GM21390 (cell line): ENCODE results near the gene MDH1B.
"Not testable (repeated sequence)": the region's sequence is repeated elsewhere in the genome, so short reads cannot be mapped to it uniquely, and the experiment has no call there.

Experiments
- ATAC-seq: cut with Tn5 transposase; IDR thresholded peaks from one replicate; pipeline ENCODE4 v1.9.1; 2021; ENCODE audit not compliant: unreplicated experiment

Gene MDH1B

DNA sequence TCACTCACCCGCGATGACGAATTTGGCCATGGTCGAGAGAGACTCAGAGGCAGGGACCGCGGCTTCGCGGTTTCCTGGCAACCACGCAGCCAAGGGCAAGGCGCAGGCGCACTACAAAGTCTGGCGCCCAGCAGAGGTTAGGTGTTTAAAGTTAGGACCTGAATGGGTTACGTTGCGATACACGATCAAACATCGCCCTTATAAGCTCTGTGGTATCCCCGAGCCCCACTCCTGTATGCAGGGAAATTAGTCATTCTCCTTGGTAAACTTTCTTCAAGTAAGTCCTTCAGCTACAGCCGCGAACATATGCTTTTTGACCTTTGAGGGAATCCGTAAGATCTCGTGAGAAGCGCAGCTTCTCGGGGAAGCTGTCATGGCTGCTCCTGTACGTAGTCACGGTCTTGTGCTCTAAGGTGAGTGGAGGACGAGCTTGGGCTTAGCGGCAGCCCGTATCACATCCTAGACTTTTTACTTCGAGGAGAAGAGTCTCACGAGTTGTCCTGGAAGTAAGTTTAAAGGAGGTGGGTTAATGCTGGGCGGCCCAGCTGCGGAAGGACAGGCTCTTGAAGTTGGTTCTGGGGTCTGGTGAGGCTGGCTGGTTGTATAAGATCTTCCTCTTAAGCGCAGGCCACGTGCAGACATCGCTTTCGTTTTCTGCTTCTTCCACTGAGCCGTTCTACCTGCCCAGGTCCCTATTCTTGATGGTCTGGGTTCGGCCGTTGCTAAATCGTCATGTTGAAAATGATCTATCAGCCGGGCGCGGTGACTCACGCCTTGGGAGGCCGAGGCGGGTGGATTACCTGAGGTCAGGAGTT lies at the start of gene MDH1B, which contains the start of gene FASTKD2:
Gene MDH1B, minus strand, starts transcription at position 87 of the 815 bp plus-strand sequence. Its CDS starts 57 bp downstream, at position 30.
Gene FASTKD2, plus strand, starts transcription at position 365 of the 815 bp plus-strand sequence. CDS start 1,088 bp downstream, outside the sequence.
- ATAC-seq, result peak; percentile 94

DNA sequence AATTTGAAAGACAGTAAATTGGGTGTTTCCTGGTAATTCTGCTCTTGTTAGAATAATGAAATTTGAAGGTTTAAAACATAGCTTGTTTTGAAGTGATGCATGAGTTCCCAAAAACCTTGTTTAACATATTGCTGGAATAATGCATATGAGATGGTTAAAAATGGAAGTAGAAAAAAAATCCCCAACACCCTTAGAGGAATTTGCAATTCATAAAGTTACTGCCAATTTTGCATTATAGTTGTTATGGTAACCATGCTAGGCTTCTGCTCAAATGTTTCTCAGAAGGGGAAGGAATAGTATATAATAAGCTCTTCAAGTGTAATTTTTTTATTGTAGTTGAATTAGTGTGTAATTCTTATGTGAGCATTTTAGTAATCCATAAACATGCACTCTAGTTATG lies 49.4 kb upstream of the MDH1B start:
- no peak for ATAC-seq

DNA sequence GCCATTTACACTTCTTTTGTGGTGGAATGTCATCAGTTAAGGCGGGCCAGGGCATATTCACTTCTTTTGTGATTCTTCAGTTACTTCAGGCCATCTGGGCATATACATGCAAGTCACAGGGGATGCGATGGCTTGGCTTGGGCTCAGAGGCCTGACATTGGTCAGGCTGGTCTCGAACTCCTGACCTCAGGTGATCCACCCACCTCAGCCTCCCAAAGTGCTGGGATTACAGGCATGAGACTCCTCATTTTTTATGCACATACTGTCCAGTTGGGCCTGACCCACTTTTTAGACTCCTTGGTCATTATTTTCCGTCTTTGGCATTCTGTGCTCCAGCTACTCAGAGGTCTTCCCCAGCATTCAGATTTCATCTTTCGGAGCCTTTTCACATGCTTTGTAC lies 47.3 kb upstream of the MDH1B start:
- not testable (repeated sequence) for ATAC-seq

DNA sequence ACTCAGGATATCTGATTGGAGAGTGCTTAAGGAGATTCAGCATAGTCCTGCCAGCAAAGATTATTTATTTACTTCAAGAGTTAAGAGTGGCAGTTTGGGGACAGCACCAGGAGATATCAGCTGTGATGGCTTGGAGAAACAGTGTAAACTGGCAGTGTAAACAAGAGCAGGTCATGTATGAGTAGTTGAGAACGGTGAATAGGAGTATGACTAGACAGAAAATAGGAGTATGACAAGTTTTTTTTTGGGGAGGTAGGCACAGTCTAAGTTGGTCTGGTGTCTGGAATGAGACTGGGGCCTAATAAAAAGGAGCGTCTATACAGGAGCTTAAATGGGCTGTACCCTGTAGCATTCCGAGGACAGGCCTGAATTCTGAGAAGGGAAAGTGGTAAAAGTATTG lies 42.5 kb upstream of the MDH1B start:
- not testable (repeated sequence) for ATAC-seq

DNA sequence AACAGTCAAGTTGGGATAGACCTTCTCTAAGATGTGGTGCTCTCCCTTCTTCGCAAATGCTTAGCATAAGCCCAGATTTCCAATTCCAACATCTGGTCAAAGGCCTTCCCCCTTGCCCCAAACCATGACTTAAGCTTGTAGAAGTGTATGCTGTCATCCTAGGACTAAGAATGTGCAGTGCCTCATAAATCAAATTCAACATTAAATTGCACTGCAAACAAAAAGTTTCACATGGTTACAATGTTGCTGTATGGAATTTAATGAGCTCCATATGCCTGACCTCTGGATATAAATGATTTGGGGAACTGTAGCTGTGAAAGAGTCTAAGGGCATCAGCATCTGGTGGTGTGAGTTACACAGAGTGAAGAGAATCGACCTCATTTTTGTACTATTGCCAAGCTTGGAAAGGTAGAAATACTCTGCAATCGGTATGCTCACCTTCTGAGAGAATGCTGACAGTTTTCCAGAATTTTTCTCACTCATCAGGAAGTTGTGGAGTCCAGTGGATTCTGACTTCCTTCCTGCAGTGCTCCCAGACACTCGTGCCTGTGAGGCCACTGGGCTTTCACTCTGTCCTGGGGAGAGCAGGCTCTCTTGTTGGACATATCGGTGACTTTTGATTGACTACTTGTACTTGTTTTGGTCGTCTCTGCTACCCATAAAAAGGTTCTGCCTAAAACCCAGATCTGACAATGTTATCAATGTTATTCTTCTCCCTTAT lies 40.9 kb upstream of the MDH1B start:
- no peak for ATAC-seq

DNA sequence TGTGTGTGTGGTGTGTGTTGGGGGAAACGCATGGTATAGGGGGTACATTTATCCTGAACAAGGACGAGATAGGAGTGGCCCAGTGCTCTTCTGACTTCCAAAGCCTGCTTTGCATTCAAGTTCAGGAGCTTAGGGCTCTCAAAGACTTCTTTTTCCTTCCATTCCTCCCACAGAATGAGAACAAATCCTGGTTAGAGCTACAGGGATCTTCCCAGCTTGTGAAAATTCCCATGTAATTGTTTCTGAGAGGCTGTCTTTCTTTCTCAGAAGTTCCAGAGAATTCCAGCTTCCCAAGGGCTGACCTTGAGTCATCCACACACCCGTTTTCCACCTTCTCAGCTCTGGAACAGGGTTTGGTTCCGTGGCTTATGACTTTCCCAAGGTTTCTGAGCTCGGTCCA lies 39.2 kb upstream of the MDH1B start:
- ATAC-seq, result no peak

DNA sequence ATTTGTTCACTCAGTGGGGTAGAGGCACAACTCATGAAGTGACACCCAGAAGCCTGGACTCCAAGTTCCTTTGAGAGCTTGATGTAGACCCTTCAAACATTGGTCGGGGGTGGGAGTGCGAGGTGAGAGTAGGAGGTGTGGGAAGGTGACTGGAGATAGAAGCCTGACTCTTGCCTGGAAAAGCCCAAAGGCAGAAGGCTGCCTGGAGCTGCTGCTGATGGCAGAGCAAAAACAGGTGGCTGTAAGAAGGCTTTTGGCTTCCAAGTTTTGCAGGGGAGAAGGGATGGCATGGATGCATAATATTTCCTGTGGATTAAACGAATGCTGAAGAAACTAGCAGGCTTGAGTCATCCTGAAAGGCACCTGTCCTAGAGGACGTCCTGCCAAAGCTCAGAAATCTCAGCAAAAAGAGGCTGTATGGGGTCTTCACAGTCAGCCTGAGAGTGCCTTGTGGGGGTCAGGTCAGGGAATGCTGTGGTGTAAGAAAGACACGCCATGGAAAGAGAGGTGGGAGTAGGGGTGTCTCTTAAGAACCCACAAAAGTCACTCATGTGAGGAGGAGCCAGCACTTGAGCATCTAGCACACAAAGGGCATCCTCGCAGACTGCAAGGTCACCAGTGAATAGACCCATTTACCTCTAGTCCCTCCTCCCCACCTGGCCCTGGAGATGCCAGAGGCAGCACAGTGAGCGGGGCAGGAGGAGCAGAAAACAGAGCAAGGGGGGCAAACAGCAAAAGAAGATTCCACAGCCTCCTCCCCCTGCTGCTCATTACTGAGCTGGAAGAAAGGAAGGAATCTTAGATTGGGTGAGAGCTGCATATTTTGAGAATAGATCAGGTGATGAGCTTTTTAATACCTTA lies 37.8 kb upstream of the MDH1B start:
- no peak for ATAC-seq

DNA sequence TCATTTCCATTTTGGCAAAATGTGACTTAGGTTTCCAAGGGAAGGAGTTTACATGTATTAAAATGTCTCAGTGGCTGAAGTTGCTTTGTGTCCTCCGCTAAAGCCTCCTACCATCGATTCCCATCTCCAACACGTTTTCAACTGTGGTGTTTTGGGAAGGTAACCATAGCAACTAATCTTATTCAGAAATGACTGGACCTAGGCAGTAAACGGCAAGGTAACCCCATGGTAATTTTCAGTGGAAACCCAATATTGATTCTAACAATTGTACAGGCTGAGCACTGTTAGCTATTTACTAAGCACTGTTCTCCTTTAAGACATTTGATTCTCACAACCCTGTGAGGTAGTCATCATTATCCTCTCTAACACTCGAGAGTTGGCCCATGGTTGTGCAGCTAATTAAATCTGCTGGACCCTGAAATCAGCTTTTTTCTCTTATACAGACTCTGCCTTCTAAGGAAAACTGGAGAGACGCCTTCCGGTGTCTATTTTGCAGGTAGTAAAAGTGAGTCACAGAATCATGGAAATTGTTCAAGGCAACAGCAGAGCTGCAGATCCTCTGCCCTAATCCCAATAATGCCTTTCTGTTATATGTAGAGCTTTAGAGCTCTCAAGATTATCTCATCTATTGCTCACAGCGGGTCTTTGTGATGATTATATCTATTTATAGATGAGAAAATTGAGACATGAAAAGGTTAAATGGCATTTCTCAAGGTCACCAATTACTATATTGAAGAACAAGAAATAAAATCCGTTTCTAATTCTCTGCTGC lies 36.5 kb upstream of the MDH1B start:
- no peak for ATAC-seq

DNA sequence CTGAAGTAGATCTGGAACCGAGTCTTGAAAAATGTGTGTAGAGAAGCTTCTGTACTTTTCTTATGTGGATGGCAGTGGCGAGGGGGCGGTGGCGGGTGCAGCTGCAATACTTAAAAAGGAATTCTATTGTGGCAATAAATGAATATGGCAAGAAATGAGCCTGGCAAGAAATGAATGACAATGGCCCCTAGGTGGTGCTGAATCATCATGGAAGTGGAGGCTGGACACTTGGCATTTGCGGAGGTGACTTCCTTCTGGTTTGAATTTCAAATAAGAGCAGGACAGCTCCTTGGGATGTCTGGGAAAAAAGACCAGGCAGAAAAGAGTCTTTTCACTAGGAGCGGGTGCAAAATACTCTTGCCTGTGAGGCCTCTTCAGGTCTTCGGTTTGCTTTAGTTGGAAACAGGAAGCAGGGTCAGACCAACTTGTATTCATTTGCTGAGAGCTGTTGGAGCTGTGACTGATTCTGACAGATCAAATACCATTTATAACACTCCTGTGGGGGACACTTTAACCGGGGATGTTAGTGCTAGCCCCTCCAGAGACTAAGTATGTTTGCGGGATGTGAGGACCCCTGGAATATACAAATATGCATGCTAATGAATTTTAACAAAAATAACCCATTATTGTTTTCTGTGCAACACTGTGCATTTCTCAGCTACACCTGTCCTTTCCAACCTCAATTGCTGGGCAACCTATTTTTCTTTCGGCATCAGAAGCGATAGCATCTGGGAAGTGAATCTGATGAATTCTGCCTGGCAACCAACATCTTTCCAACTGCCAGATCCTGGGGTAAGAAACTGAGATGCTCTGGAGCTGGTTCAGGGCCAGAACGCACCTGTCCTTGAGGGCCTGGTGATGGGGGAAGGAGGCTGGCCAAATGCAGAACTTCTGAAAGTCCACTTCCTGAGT lies 35.6 kb upstream of the MDH1B start:
- peak; percentile 64 for ATAC-seq

DNA sequence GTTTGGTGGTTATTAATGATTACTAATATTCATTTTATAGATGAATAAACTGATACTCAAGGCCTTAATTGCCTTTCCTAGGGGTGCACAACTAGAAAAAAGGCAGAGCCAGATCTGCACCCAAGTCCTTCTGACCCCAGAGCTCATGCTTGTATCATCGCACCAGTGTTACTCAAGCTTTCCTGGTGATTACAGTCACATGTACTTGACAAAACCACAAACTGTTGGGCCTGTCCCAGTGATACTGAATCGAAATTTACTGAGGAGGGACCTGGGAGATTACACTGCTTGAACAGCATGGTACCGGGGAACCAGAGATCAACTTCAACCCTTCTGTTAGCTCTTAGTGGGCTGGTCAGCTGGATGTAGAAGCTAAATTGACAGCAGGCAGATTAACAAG lies 34.0 kb upstream of the MDH1B start:
- ATAC-seq, result no peak

DNA sequence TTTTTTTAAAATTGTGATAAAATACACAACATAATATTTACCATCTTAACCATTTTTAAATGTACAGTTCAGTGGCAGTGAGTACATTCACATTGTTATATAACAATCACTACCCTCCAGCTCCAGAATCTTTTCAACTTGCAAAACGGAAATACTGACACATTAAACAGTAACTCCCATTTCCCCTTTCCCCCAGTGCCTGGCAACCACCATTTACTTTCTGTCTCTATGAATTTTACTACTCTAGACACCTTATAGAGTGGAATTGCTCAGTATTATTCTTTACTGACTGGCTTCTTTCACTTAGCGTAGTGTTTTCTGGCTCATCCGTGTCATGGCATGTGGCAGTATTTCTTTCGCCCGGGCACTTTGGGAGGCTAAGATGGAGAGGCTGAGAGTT lies 32.9 kb upstream of the MDH1B start:
- ATAC-seq, result peak; percentile 67

DNA sequence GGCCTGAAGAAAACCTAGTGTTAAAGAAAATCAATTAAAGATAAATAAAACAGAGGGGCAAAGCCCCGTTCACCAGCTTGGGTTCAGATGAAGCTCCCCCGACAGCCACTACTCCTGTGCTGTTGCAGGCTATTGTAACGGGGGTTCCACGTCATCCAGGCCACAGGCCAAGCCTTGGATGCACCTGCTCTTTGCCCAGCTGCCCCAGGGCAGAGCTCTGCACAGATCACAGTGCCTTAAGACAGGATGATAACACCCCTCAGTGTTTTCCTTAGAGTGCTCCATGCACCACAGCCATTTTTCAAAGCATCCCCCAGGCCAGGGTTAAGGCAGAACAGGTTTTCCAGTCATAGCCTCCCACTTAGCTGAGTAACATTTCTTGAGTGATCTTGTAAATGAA lies 32.2 kb upstream of the MDH1B start:
- no peak for ATAC-seq

DNA sequence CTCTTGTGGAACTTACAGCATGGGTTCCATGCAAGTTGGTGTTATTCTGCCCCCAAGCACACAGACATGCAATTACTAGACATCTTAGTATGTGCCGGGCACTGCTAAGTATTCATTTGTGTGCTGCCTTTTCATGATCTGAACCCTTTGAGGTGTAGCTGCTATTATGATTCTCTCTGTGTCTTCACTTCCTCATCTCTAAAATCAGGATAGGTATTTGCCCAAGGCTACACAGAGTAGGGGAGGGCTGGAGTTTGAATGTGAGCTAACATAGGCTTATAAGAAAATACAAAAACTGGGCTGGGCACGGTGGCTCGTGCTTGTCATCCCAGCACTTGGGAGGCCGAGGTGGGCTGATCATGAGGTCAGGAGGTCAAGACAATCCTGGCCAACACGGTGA lies 27.5 kb upstream of the MDH1B start:
- ATAC-seq, result no peak

DNA sequence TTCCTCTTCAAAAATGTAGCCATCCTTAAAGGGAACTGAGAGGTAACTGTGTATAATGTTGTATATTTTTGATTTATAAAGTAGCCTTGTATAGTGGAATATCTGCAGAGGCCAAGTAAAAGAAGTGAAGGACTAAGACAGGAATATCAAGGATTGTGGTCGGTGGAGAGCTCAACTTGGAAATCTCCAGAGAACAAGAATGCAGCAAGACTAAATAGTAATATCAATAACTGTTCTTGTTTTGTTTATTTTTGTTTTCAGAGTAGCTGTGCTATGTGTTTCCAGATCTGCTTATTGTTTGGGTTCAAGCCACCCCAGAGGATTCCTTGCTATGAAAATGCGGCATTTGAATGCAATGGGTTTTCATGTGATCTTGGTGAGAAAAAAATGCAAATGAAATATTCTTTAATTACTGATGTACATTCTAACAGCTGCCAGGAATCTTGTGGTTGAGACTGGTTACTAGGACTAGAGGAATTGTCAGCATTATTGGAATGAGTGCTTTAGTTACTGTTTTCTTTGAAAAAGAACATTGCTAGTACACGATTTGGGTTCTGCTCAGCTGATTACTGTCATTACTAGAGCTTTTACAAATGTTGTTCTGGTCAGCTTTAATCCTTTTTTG lies 25.3 kb upstream of the MDH1B start:
- ATAC-seq, result no peak

DNA sequence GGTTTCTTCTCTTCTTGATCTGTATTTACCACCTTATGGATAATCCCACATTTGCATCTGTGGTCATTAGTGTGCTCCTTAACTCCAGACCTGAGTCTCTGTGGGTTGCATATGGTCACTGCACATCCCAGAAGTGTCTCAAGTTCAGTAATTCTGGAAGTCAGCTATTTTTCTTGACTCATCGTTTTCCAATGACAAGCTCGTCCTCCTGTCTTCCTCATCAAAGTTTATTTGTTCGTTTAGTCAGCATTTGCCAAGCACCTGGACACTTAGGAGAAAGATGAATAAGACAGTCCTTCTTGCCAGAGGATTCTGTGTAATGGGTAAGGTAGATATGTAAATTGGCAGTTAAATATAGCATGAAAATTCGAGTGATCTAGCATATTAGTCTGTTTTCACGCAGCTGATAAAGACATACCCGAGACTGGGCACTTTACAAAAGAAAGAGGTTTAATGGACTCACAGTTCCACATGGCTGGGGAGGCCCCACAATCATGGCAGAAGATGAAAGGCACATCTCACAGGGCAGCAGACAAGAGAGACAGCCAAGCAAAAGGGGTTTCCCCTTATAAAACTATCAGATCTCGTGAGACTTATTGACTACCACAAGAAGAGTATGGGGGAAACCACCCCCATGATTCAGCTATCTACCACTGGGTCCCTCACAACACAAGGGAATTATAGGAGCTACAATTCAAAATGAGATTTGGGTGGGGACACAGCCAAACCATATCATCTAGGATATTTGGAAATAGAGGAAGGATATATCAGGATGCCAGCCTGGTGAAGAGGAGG lies 19.6 kb upstream of the MDH1B start:
- no peak for ATAC-seq

DNA sequence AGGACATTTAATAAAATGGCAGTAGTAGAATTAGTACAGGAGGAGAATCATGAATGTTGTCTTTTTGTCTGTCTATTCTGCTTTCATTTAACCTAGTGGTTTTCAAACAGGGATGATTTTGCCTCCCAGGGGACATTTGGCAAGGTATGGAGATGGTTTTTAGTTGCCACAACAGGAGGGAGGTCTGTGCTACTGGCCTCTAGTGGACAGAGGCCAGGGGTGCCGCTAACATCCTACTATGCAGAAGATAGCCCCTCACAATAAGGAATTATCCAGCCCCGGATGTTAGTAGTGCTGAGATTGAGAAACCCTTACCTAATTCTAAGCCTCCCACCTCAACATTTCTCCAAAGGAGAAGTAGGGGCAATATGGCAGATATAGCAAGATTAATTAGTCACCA lies 18.6 kb upstream of the MDH1B start:
- no peak for ATAC-seq

DNA sequence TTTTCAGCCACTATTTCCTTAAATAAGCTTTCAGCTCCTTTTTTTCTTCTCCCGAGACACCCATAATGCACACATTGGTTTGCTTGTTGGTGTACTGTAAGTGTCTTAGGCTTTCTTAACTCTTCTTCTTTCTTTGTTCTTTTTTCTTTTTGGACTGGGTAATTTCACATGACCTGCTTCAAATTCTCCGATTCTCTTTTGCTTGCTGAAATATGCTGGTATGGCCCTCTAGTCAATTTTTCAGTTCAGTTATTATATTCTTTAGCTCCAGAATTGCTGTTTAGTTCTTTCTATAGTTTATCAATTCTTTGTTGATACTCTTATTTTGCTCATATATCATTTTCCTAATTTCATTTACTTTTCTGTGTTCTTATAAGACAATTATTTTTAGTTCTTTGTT lies 15.5 kb upstream of the MDH1B start:
- no peak for ATAC-seq

DNA sequence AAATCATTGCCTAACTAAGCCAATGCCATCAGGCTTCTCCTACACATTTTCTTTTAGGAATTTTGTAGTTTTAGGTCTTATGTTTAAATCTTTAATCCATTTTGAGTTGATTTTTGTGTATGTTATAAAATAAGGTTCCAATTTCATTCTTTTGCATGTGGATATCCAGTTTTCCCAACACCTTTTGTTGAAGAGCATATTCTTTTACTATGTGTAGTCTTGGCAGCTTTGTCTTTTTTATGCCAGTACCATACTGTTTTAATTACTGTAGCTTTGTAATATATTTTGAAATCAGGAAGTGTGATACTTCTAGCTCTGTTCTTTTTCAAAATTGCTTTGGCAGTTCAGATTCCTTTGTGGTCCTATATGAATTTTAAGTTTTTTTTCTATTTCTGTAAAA lies 11.3 kb upstream of the MDH1B start:
- no peak for ATAC-seq
